ENCODE results near the gene PIWIL1. TPM values are rescaled to one million over a fixed set of nuclear protein-coding genes. Genes with fewer than 3 reads are reported as not detected.

Gene PIWIL1
- total RNA-seq, 2 experiments from 2014 or later = not detected

GRCh38 chr12:130322263-130322662, 15.4 kb upstream of the PIWIL1 start:
- no peak overlapping the region for H3K4me3 Mint-ChIP-seq
- ATAC-seq (no peak), DNase-seq (no peak)
- peaks cover 2% of the 10 kb centered on the region for H3K9me3 Mint-ChIP-seq (ENCODE audit: low read depth)
- H3K4me1 Mint-ChIP-seq = no peaks in the 10 kb centered on the region
- H3K27ac Mint-ChIP-seq = no peak overlapping the region
- H3K27me3 Mint-ChIP-seq = peaks cover 3% of the 10 kb centered on the region
- H3K36me3 Mint-ChIP-seq = no peaks in the 10 kb centered on the region
- CTCF ChIA-PET = no interaction called here

- CTCF ChIA-PET = no interaction called here
- Mint-ChIP-seq H3K36me3 (no peaks in the 10 kb centered on the region), H3K27ac (no peak overlapping the region), H3K27me3 (peaks cover 4% of the 10 kb centered on the region), H3K9me3 (ENCODE audit: low read depth) (no peaks in the 10 kb centered on the region), H3K4me3 (no peak overlapping the region), H3K4me1 (no peaks in the 10 kb centered on the region)
- DNase-seq (no peak), ATAC-seq (no peak)
Measured at GRCh38 chr12:130330685-130331084, 7.0 kb upstream of the PIWIL1 start.

- DNase-seq (no peak), ATAC-seq (no peak)
- H3K4me3 Mint-ChIP-seq = no peak overlapping the region
- H3K9me3 Mint-ChIP-seq (ENCODE audit: low read depth) = no peaks in the 10 kb centered on the region
- H3K27ac Mint-ChIP-seq = no peak overlapping the region
- no peaks in the 10 kb centered on the region for H3K4me1 Mint-ChIP-seq
- H3K36me3 Mint-ChIP-seq = no peaks in the 10 kb centered on the region
- CTCF ChIA-PET = no interaction called here
- H3K27me3 Mint-ChIP-seq = peaks cover 4% of the 10 kb centered on the region
Measured at GRCh38 chr12:130331146-130331545, 6.5 kb upstream of the PIWIL1 start.

GRCh38 chr12:130333341-130333740, 4.3 kb upstream of the PIWIL1 start:
- Mint-ChIP-seq H3K4me1 (no peaks in the 10 kb centered on the region), H3K27me3 (peaks cover 4% of the 10 kb centered on the region), H3K36me3 (no peaks in the 10 kb centered on the region), H3K27ac (no peak overlapping the region), H3K9me3 (ENCODE audit: low read depth) (no peaks in the 10 kb centered on the region), H3K4me3 (no peak overlapping the region)
- CTCF ChIA-PET = interaction anchor here (1.2 to 1.5 kb wide), 3 partner anchors 54 to 319 kb away, joined by 3 to 5 read pairs (median 5); no protein-coding TSS in a partner anchor
- no peak for ATAC-seq
- no peak for DNase-seq

- DNase-seq = no peak
- CTCF ChIA-PET = interaction anchor here (1.3 to 1.5 kb wide), 2 partner anchors 55 to 320 kb away, joined by 3 to 5 read pairs; no protein-coding TSS in a partner anchor
- peaks cover 8% of the 10 kb centered on the region for H3K27me3 Mint-ChIP-seq
- no peaks in the 10 kb centered on the region for H3K36me3 Mint-ChIP-seq
- no peak overlapping the region for H3K27ac Mint-ChIP-seq
- no peaks in the 10 kb centered on the region for H3K9me3 Mint-ChIP-seq (ENCODE audit: low read depth)
- no peaks in the 10 kb centered on the region for H3K4me1 Mint-ChIP-seq
- no peak for ATAC-seq
- no peak overlapping the region for H3K4me3 Mint-ChIP-seq
Measured at GRCh38 chr12:130334399-130334798, 3.3 kb upstream of the PIWIL1 start.

- no peaks in the 10 kb centered on the region for H3K36me3 Mint-ChIP-seq
- H3K27ac Mint-ChIP-seq = no peak overlapping the region
- DNase-seq = no peak
- no peak for ATAC-seq
- no peaks in the 10 kb centered on the region for H3K9me3 Mint-ChIP-seq (ENCODE audit: low read depth)
- peaks cover 13% of the 10 kb centered on the region for H3K27me3 Mint-ChIP-seq
- H3K4me3 Mint-ChIP-seq = no peak overlapping the region
- CTCF ChIA-PET = interaction anchor here (0.7 to 1.0 kb wide), 2 partner anchors 290 to 309 kb away, joined by 3 read pairs; no protein-coding TSS in a partner anchor
- H3K4me1 Mint-ChIP-seq = no peaks in the 10 kb centered on the region
Measured at GRCh38 chr12:130334937-130335336, 2.8 kb upstream of the PIWIL1 start.

- Mint-ChIP-seq H3K9me3 (ENCODE audit: low read depth) (no peaks in the 10 kb centered on the region), H3K4me1 (no peaks in the 10 kb centered on the region), H3K4me3 (no peak overlapping the region), H3K36me3 (no peaks in the 10 kb centered on the region), H3K27ac (no peak overlapping the region), H3K27me3 (peaks cover 16% of the 10 kb centered on the region)
- ATAC-seq (no peak), DNase-seq (no peak)
- CTCF ChIA-PET = interaction anchor here (0.7 to 1.0 kb wide), 2 partner anchors 291 to 310 kb away, joined by 3 read pairs; no protein-coding TSS in a partner anchor
Measured at GRCh38 chr12:130335517-130336392, 1.9 kb upstream of the PIWIL1 start.

- no peaks in the 10 kb centered on the region for H3K9me3 Mint-ChIP-seq (ENCODE audit: low read depth)
- no peaks in the 10 kb centered on the region for H3K36me3 Mint-ChIP-seq
- no peaks in the 10 kb centered on the region for H3K4me1 Mint-ChIP-seq
- H3K27ac Mint-ChIP-seq = no peak overlapping the region
- no peak overlapping the region for H3K4me3 Mint-ChIP-seq
- CTCF ChIA-PET = no interaction called here
- ATAC-seq = no peak
- DNase-seq = no peak
- peaks cover 16% of the 10 kb centered on the region for H3K27me3 Mint-ChIP-seq
Measured at GRCh38 chr12:130336723-130337487, 782 bp upstream of the PIWIL1 start.

- Mint-ChIP-seq H3K9me3 (ENCODE audit: low read depth) (no peaks in the 10 kb centered on the region), H3K27me3 (peaks cover 16% of the 10 kb centered on the region), H3K4me3 (no peak overlapping the region), H3K36me3 (no peaks in the 10 kb centered on the region), H3K4me1 (no peaks in the 10 kb centered on the region), H3K27ac (no peak overlapping the region)
- DNase-seq = no peak
- CTCF ChIA-PET = no interaction called here
- no peak for ATAC-seq
Measured at GRCh38 chr12:130338794-130339601, 1.3 kb downstream of the PIWIL1 start.

GRCh38 chr12:130339951-130340350, 2.3 kb downstream of the PIWIL1 start:
- DNase-seq (no peak), ATAC-seq (no peak)
- H3K36me3 Mint-ChIP-seq = no peaks in the 10 kb centered on the region
- no peaks in the 10 kb centered on the region for H3K9me3 Mint-ChIP-seq (ENCODE audit: low read depth)
- H3K27ac Mint-ChIP-seq = no peak overlapping the region
- no peaks in the 10 kb centered on the region for H3K4me1 Mint-ChIP-seq
- CTCF ChIA-PET = no interaction called here
- peaks cover 13% of the 10 kb centered on the region for H3K27me3 Mint-ChIP-seq
- H3K4me3 Mint-ChIP-seq = no peak overlapping the region

- Mint-ChIP-seq H3K4me1 (no peaks in the 10 kb centered on the region), H3K27me3 (peaks cover 15% of the 10 kb centered on the region), H3K27ac (no peak overlapping the region), H3K4me3 (no peak overlapping the region), H3K9me3 (ENCODE audit: low read depth) (no peaks in the 10 kb centered on the region), H3K36me3 (no peaks in the 10 kb centered on the region)
- DNase-seq (no peak), ATAC-seq (no peak)
- CTCF ChIA-PET = no interaction called here
Measured at GRCh38 chr12:130342442-130342841, 4.8 kb downstream of the PIWIL1 start.

GRCh38 chr12:130342842-130343241, 5.2 kb downstream of the PIWIL1 start:
- ATAC-seq (no peak), DNase-seq (no peak)
- Mint-ChIP-seq H3K27me3 (peaks cover 15% of the 10 kb centered on the region), H3K4me1 (no peaks in the 10 kb centered on the region), H3K9me3 (ENCODE audit: low read depth) (no peaks in the 10 kb centered on the region), H3K36me3 (no peaks in the 10 kb centered on the region), H3K27ac (no peak overlapping the region), H3K4me3 (no peak overlapping the region)
- CTCF ChIA-PET = no interaction called here

GRCh38 chr12:130344529-130344928, 6.8 kb downstream of the PIWIL1 start:
- DNase-seq (no peak), ATAC-seq (no peak)
- Mint-ChIP-seq H3K27ac (no peak overlapping the region), H3K27me3 (peaks cover 10% of the 10 kb centered on the region), H3K36me3 (no peaks in the 10 kb centered on the region), H3K9me3 (ENCODE audit: low read depth) (no peaks in the 10 kb centered on the region), H3K4me3 (no peak overlapping the region), H3K4me1 (no peaks in the 10 kb centered on the region)
- CTCF ChIA-PET = no interaction called here

Data from activated CD8-positive, alpha-beta memory T cell treated with anti-CD3 and anti-CD28 coated beads, Interleukin-2, amount 10 ng/mL, durations not matched to agents 7 days and 5 days (primary cell).